Testis (tissue), 2 donors: ENCODE data around the gene MLF2.

Source experiments
- CTCF ChIP-seq, 3 experiments: fragments of 450-650 bp in 2 of 3; fragments of 200-600 bp in 1 of 3; sonication (generic) in 1 of 3; IDR thresholded peaks; one replicate each; pipeline ENCODE4 v1.5.1; 2016 to 2019; ENCODE audit warnings: antibody characterized with exemption in 3 of 3, mild to moderate bottlenecking in 2 of 3, moderate library complexity in 1 of 3
- POLR2A ChIP-seq: fragments of 450-650 bp; IDR thresholded peaks from one replicate; pipeline ENCODE4 v1.6.1; 2017; ENCODE audit warnings: antibody characterized with exemption, mild to moderate bottlenecking, moderate library complexity

GRCh38 chr12:6722863-6723262 lies 30.1 kb downstream of the MLF2 start:
- TF ChIP-seq CTCF (IDR thresholded peaks at IDR 0.05) (no peak), POLR2A (no peak)
